HL-60 (cell line): ENCODE results near the gene UNC13D.

ENCODE experiments used
- DNase-seq, 2 experiments: peaks; one replicate each; pipeline ENCODE4 v3.0.0-alpha.2; 2010 to 2020; ENCODE audit warnings: low read depth in 1 of 2, low spot score in 1 of 2
- H3K27ac ChIP-seq: fragments of 250-450 bp; sonication (Bioruptor Pico); replicated peaks from 2 replicates; pipeline ENCODE4 v1.5.1; 2020; ENCODE audit warnings: mild to moderate bottlenecking, moderate library complexity
- H3K27me3 ChIP-seq: fragments of 250-450 bp; sonication (Bioruptor Pico); 2 replicates; pipeline ENCODE4 v1.5.1; 2021; ENCODE audit warnings: mild to moderate bottlenecking, moderate library complexity; ENCODE audit not compliant: insufficient read depth, poor library complexity, severe bottlenecking
- H3K4me3 ChIP-seq: replicated peaks from 2 replicates; pipeline ENCODE4 v1.5.1; 2011; ENCODE audit warnings: mild to moderate bottlenecking, control low read depth, low read length; ENCODE audit not compliant: insufficient read depth
- CTCF ChIP-seq: IDR thresholded peaks from one replicate; pipeline ENCODE4 v1.5.1; 2011; ENCODE audit warnings: low read length, control low read depth, inconsistent platforms; ENCODE audit not compliant: insufficient read depth
- GABPA ChIP-seq: IDR thresholded peaks from 2 replicates; pipeline ENCODE4 v1.6.1; 2012; ENCODE audit warnings: low read depth
- POLR2AphosphoS5 ChIP-seq: IDR thresholded peaks from 2 replicates; pipeline ENCODE4 v1.6.1; 2012; ENCODE audit warnings: low read depth
- REST ChIP-seq: IDR thresholded peaks from 2 replicates; pipeline ENCODE4 v1.6.1; 2012; ENCODE audit warnings: low read depth; ENCODE audit not compliant: insufficient replicate concordance
- SPI1 ChIP-seq: IDR thresholded peaks from 2 replicates; pipeline ENCODE4 v1.6.1; 2012; ENCODE audit warnings: low read depth, mild to moderate bottlenecking, borderline replicate concordance

UNC13D gene

GRCh38 chr17:75817571-75817970, 26.6 kb downstream of the UNC13D start:
- no peak for DNase-seq
- Histone ChIP-seq H3K4me3 (no peak overlapping the region), H3K27ac (no peak overlapping the region), H3K27me3 (no peaks in the 10 kb centered on the region)
- TF ChIP-seq POLR2AphosphoS5: no peak; the same call in 1 of the 2 replicates
- TF ChIP-seq SPI1: no peak
- TF ChIP-seq CTCF: no peak

GRCh38 chr17:75816693-75817092, 27.5 kb downstream of the UNC13D start:
- no peak for TF ChIP-seq POLR2AphosphoS5
- no peak for TF ChIP-seq REST
- no peak for TF ChIP-seq SPI1
- TF ChIP-seq GABPA: no peak
- TF ChIP-seq CTCF: no peak
- Histone ChIP-seq H3K27ac (no peak overlapping the region), H3K27me3 (no peaks in the 10 kb centered on the region), H3K4me3 (no peak overlapping the region)
- no peak for DNase-seq

- H3K27me3 ChIP-seq: no peaks in the 10 kb centered on the region
- no peak overlapping the region for H3K27ac ChIP-seq
- TF ChIP-seq GABPA (no peak), REST (no peak), CTCF (no peak), POLR2AphosphoS5 (no peak), SPI1 (no peak)
- no peak for DNase-seq
- no peak overlapping the region for H3K4me3 ChIP-seq
These were observed 28.8 kb downstream of the UNC13D start for GRCh38 chr17:75815399-75815798.

GRCh38 chr17:75814900-75815373, 29.3 kb downstream of the UNC13D start:
- DNase-seq: no peak
- no peak for TF ChIP-seq POLR2AphosphoS5
- no peak for TF ChIP-seq GABPA
- TF ChIP-seq REST: no peak
- no peak for TF ChIP-seq CTCF
- TF ChIP-seq SPI1: no peak
- Histone ChIP-seq H3K27ac (no peak overlapping the region), H3K4me3 (no peak overlapping the region), H3K27me3 (no peaks in the 10 kb centered on the region)
